IMR-90 (cell line): ENCODE results near the gene CEP85. TPM values are rescaled to one million over a fixed set of nuclear protein-coding genes. Genes with fewer than 3 reads are reported as not detected.

ENCODE experiments used
- ATAC-seq: fragments of 200-7000 bp; cut with Tn5 transposase; 2 replicates; pipeline ENCODE4 v1.9.1; 2020; ENCODE audit warnings: low read depth, mild to moderate bottlenecking, moderate library complexity
- BruUV-seq: library from RNA; stranded (reverse); fragments of 400-500 nt; replicated peaks from 2 replicates; lab custom pipeline; 2021; lab: Mats Ljungman, UMichigan
- CTCF ChIA-PET: fragments of 300-600 bp; formaldehyde crosslinking; extraction: SDS; loops from one replicate; lab custom pipeline; 2021; ENCODE audit warnings: antibody characterized with exemption; lab: Yijun Ruan, JAX
- POLR2A ChIA-PET: fragments of 300-600 bp; sonication (Branson Sonifier 250); formaldehyde crosslinking; loops from one replicate; lab custom pipeline; 2022; ENCODE audit warnings: antibody characterized with exemption; ENCODE audit not compliant: unreplicated experiment; lab: Charles Lee
- DNase-seq: peaks from one replicate; pipeline ENCODE4 v3.0.0; 2013
- H2AFZ ChIP-seq: replicated peaks from 2 replicates; pipeline ENCODE3; 2013; ENCODE audit warnings: low read length, mild to moderate bottlenecking; ENCODE audit not compliant: poor library complexity
- H2AK5ac ChIP-seq: 2 replicates; pipeline ENCODE4 v1.6.1; 2013; ENCODE audit warnings: low read depth, low read length, inconsistent platforms
- H2AK9ac ChIP-seq: replicated peaks from 2 replicates; pipeline ENCODE3; 2013; ENCODE audit warnings: mild to moderate bottlenecking, low read depth, low read length, moderate library complexity; ENCODE audit not compliant: poor library complexity
- H2BK120ac ChIP-seq: 2 replicates; pipeline ENCODE4 v1.6.1; 2013; ENCODE audit warnings: low read depth, low read length, inconsistent platforms
- H2BK15ac ChIP-seq: 3 replicates; pipeline ENCODE4 v1.6.1; 2013; ENCODE audit warnings: low read depth, low read length, inconsistent platforms
- H2BK20ac ChIP-seq: 2 replicates; pipeline ENCODE4 v1.6.1; 2013; ENCODE audit warnings: low read depth, mild to moderate bottlenecking, inconsistent platforms, low read length, moderate library complexity
- H2BK5ac ChIP-seq: 2 replicates; pipeline ENCODE4 v1.6.1; 2013; ENCODE audit warnings: mild to moderate bottlenecking, low read depth, low read length, inconsistent platforms; ENCODE audit not compliant: poor library complexity, severe bottlenecking
- H3K14ac ChIP-seq: replicated peaks from 2 replicates; pipeline ENCODE4 v1.6.1; 2013; ENCODE audit warnings: low read depth, low read length, inconsistent platforms
- H3K18ac ChIP-seq: 2 replicates; pipeline ENCODE4 v1.6.1; 2013; ENCODE audit warnings: low read depth, low read length, control low read depth
- H3K23ac ChIP-seq: 2 replicates; pipeline ENCODE4 v1.6.1; 2013; ENCODE audit warnings: low read depth, low read length, inconsistent platforms
- H3K27ac ChIP-seq: 2 replicates; pipeline ENCODE4 v1.5.1; 2013; ENCODE audit warnings: mild to moderate bottlenecking, control low read depth, low read length; ENCODE audit not compliant: insufficient read depth
- H3K27me3 ChIP-seq: 2 replicates; pipeline ENCODE4 v1.6.1; 2013; ENCODE audit warnings: low read length; ENCODE audit not compliant: control insufficient read depth, insufficient read depth
- H3K36me3 ChIP-seq: 2 replicates; pipeline ENCODE4 v1.6.1; 2013; ENCODE audit warnings: low read length, mixed read lengths; ENCODE audit not compliant: control insufficient read depth, insufficient read depth
- H3K4ac ChIP-seq: 2 replicates; pipeline ENCODE4 v1.6.1; 2013; ENCODE audit warnings: low read depth, low read length, inconsistent platforms
- H3K4me1 ChIP-seq: 2 replicates; pipeline ENCODE4 v1.6.1; 2013; ENCODE audit warnings: low read length, mixed read lengths; ENCODE audit not compliant: control insufficient read depth, insufficient read depth
- H3K4me2 ChIP-seq: 2 replicates; pipeline ENCODE4 v1.6.1; 2013; ENCODE audit warnings: low read depth, mild to moderate bottlenecking, control low read depth, low read length, moderate library complexity
- H3K4me3 ChIP-seq: 2 replicates; pipeline ENCODE4 v1.5.1; 2013; ENCODE audit warnings: low read depth, mild to moderate bottlenecking, control low read depth, low read length, moderate library complexity; ENCODE audit not compliant: insufficient read depth
- H3K56ac ChIP-seq: 2 replicates; pipeline ENCODE4 v1.6.1; 2013; ENCODE audit warnings: low read length, inconsistent platforms; ENCODE audit not compliant: insufficient read depth; ENCODE audit errors: extremely low read depth
- H3K79me1 ChIP-seq, 2 experiments: 2 replicates each; pipeline ENCODE4 v1.6.1; 2013; ENCODE audit warnings: low read length in 2 of 2, inconsistent platforms in 1 of 2, low read depth in 1 of 2
- H3K9ac ChIP-seq: 2 replicates; pipeline ENCODE4 v1.6.1; 2013; ENCODE audit warnings: low read depth, low read length, control low read depth
- H3K9me1 ChIP-seq: 2 replicates; pipeline ENCODE4 v1.6.1; 2013; ENCODE audit warnings: low read length, inconsistent platforms; ENCODE audit not compliant: insufficient read depth
- H3K9me3 ChIP-seq: 2 replicates; pipeline ENCODE4 v1.6.1; 2013; ENCODE audit warnings: low read length; ENCODE audit not compliant: control insufficient read depth, insufficient read depth
- H4K20me1 ChIP-seq: 2 replicates; pipeline ENCODE4 v1.6.1; 2013; ENCODE audit warnings: low read length, inconsistent platforms; ENCODE audit not compliant: insufficient read depth
- H4K5ac ChIP-seq: 2 replicates; pipeline ENCODE4 v1.6.1; 2013; ENCODE audit warnings: mild to moderate bottlenecking, low read depth, low read length, control low read depth
- H4K8ac ChIP-seq, 2 experiments: 2 replicates each; pipeline ENCODE4 v1.6.1; 2013; ENCODE audit warnings: low read depth in 2 of 2, low read length in 2 of 2, control low read depth in 1 of 2, inconsistent platforms in 1 of 2
- H4K91ac ChIP-seq: 2 replicates; pipeline ENCODE4 v1.6.1; 2013; ENCODE audit warnings: low read depth, low read length, inconsistent platforms; ENCODE audit not compliant: insufficient read depth
- CHD1 ChIP-seq: IDR thresholded peaks from 2 replicates; pipeline ENCODE4 v1.6.1; 2012; ENCODE audit warnings: low read depth, low read length, improper control_type of control experiment
- FOS ChIP-seq: fragments of 150-350 bp; IDR thresholded peaks from 2 replicates; pipeline ENCODE4 v1.6.1; 2016; ENCODE audit warnings: low read depth, low read length
- MAFK ChIP-seq: IDR thresholded peaks from 2 replicates; pipeline ENCODE4 v1.6.1; 2012; ENCODE audit warnings: low read depth, low read length, improper control_type of control experiment
- WGBS, 2 experiments: methylation state at CpG; one replicate each; pipeline versions ENCODE4 v1.1.5 to v1.1.7; 2013; ENCODE audit warnings: missing lambda C conversion rate in 2 of 2; ENCODE audit not compliant: insufficient read length in 1 of 2; ENCODE audit errors: extremely low coverage in 2 of 2; 5-methylcytosine and 5-hydroxymethylcytosine counted together
- dilution Hi-C: fragments of 300-500 bp; cut with HindIII; formaldehyde crosslinking; loops from one replicate; pipeline ENCODE4 v1.14.3; 2018; ENCODE audit warnings: low sequenced_read_pairs; ENCODE audit not compliant: unreplicated experiment
- in situ Hi-C: fragments of 300-500 bp; cut with MboI; formaldehyde crosslinking; loops from 3 replicates; pipeline ENCODE4 v1.14.3; 2019; ENCODE audit warnings: low sequenced_read_pairs, inconsistent platforms, mixed read lengths
- intact Hi-C: fragments of 100-400 bp; cut with micrococcal nuclease; formaldehyde crosslinking; loops from 2 replicates; pipeline ENCODE4 v1.10.0; 2022
- polyA plus RNA-seq, 3 experiments: library from polyadenylated mRNA; depleted of rRNA; stranded (reverse); fragments of >200 nt; gene quantifications; 2 replicates each; pipeline ENCODE4 v1.2.3, GENCODE V29; 2012; ENCODE audit warnings: low replicate concordance in 1 of 3
- total RNA-seq: library from RNA; depleted of rRNA; stranded (reverse); fragments of >200 nt; gene quantifications from 2 replicates; pipeline ENCODE4 v1.2.3, GENCODE V29; 2012

CEP85 gene
- total and polyA plus RNA-seq, 2 of the 4 experiments (the other 2 are of a cell fraction): 11.5 to 11.8 TPM

DNA sequence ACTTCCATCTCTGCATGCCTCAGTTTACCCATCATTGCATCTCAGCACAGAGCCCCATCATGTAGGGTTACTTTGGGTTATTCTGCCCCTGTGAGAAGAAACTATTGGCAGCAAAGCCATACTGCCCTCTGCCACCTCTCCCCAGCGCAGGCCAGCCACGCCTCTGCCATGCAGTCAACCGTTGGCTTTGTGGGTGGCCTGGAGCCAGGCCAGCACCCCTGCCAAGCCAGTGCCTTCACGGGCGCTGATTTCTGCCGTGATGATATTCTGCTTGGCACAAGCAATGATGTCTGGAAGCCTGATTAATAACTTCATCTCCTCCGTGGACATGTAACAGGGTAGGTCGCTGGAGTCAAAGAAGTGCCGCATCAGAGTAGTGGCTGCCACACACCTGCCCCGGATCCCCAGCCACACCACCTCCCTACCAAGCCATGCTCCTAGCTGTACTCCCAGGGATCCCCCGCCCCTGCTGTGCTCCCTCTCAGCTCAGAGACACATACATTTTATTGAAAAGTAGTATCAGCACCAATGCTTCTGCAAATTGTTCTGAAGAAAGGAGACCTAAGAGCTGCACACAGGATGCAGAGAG, 15.0 kb upstream of the CEP85 start:
- no peaks in the 10 kb centered on the region for H3K4me1 ChIP-seq
- dilution Hi-C loops: no loop called here
- POLR2A ChIA-PET: no interaction called here

More for the DNA sequence above, 15.0 kb upstream of the CEP85 start:
- no peak overlapping the region for H3K56ac ChIP-seq
- no peak overlapping the region for H3K9ac ChIP-seq
- no peaks in the 10 kb centered on the region for H4K20me1 ChIP-seq
- no peaks in the 10 kb centered on the region for H3K36me3 ChIP-seq
- no peaks in the 10 kb centered on the region for H3K9me1 ChIP-seq
- H3K79me1 ChIP-seq: no peaks in the 10 kb centered on the region
- no peak overlapping the region for H3K23ac ChIP-seq
- H2BK15ac ChIP-seq: no peak overlapping the region
- TF ChIP-seq FOS: no peak
- TF ChIP-seq CHD1: no peak
- TF ChIP-seq MAFK: no peak
- H2BK120ac ChIP-seq: no peak overlapping the region
- H3K4me2 ChIP-seq: no peak overlapping the region
- no peak overlapping the region for H3K18ac ChIP-seq
- ATAC-seq: no peak
- CTCF ChIA-PET: interaction anchor here (1.6 kb wide), 1 partner anchor 15 kb away, joined by 4 read pairs; the partner anchor contains the start of gene CEP85
- H3K27ac ChIP-seq: no peak overlapping the region
- no peaks in the 10 kb centered on the region for H3K9me3 ChIP-seq
- H2AFZ ChIP-seq: no peak overlapping the region
- no peak overlapping the region for H4K8ac ChIP-seq
- no peak overlapping the region for H4K91ac ChIP-seq
- DNase-seq: no peak
- H4K5ac ChIP-seq: no peak overlapping the region
- peaks cover 40% of the 10 kb centered on the region for H3K27me3 ChIP-seq
- H3K4me3 ChIP-seq: no peak overlapping the region
- H2AK9ac ChIP-seq: no peak overlapping the region
- no peak overlapping the region for H2AK5ac ChIP-seq
- in situ Hi-C loops (no loop called here), intact Hi-C loops (no loop called here)
- H2BK20ac ChIP-seq: no peak overlapping the region
- 57% methylated on average over 3 of the region's 11 CpGs; no CpG with 5 or more reads in 1 of the 2 experiments for WGBS, 2 experiments
- H3K14ac ChIP-seq: no peak overlapping the region
- H3K4ac ChIP-seq: no peak overlapping the region
- H2BK5ac ChIP-seq: no peak overlapping the region
- BruUV-seq: no TSS peak
